SK-N-SH treated with all-trans-retinoic acid at 6 μM for 48 hours (cell line): ENCODE measurements around the gene SLC51B.

Source experiments
- ATAC-seq: fragments of 200-7000 bp; cut with Tn5 transposase; 3 replicates; pipeline ENCODE4 v1.9.1; 2020; ENCODE audit warnings: mild to moderate bottlenecking, moderate library complexity
- ARNTL ChIP-seq: fragments of 450-650 bp; formaldehyde crosslinking; IDR thresholded peaks from 2 replicates; pipeline ENCODE4 v1.5.0; 2020; ENCODE audit warnings: low read depth, mild to moderate bottlenecking, moderate library complexity, borderline replicate concordance
- CREB5 ChIP-seq: fragments of 250-450 bp; sonication (Bioruptor Pico); IDR thresholded peaks from 2 replicates; pipeline ENCODE4 v1.5.1; 2020; ENCODE audit warnings: low read depth, mild to moderate bottlenecking, moderate library complexity
- CSDC2 ChIP-seq: fragments of 250-450 bp; sonication (Bioruptor Pico); IDR thresholded peaks from 2 replicates; pipeline ENCODE4 v1.5.0; 2020; ENCODE audit warnings: mild to moderate bottlenecking, moderate library complexity
- ESRRG ChIP-seq: fragments of 250-450 bp; sonication (Bioruptor Pico); IDR thresholded peaks from 2 replicates; pipeline ENCODE4 v1.6.1; 2021; ENCODE audit warnings: mild to moderate bottlenecking
- GLIS3 ChIP-seq: fragments of 250-450 bp; sonication (Bioruptor Pico); IDR thresholded peaks from 2 replicates; pipeline ENCODE4 v1.5.0; 2020; ENCODE audit warnings: mild to moderate bottlenecking, moderate library complexity
- ISL1 ChIP-seq: fragments of 250-450 bp; sonication (Bioruptor Pico); IDR thresholded peaks from 2 replicates; pipeline ENCODE4 v2.1.2; 2022; ENCODE audit warnings: mild to moderate bottlenecking, moderate library complexity
- OSR1 ChIP-seq: fragments of 250-450 bp; sonication (Bioruptor Pico); IDR thresholded peaks from 2 replicates; pipeline ENCODE4 v1.8.0; 2022; ENCODE audit warnings: moderate library complexity, mild to moderate bottlenecking, inconsistent platforms
- PATZ1 ChIP-seq: fragments of 250-450 bp; sonication (Bioruptor Pico); IDR thresholded peaks from 2 replicates; pipeline ENCODE4 v1.8.0; 2020; ENCODE audit warnings: mild to moderate bottlenecking, moderate library complexity, borderline replicate concordance
- POU6F1 ChIP-seq: fragments of 250-450 bp; sonication (Bioruptor Pico); IDR thresholded peaks from 2 replicates; pipeline ENCODE4 v1.8.0; 2021; ENCODE audit warnings: low read depth, mild to moderate bottlenecking, moderate library complexity, borderline replicate concordance
- PPARA ChIP-seq: fragments of 250-450 bp; sonication (Bioruptor Pico); IDR thresholded peaks from 2 replicates; pipeline ENCODE4 v1.5.0; 2020; ENCODE audit warnings: mild to moderate bottlenecking, borderline replicate concordance
- SNAI2 ChIP-seq: fragments of 250-450 bp; sonication (Bioruptor Pico); IDR thresholded peaks from 2 replicates; pipeline ENCODE4 v1.5.0; 2020; ENCODE audit warnings: mild to moderate bottlenecking, moderate library complexity
- TCF4 ChIP-seq: fragments of 250-450 bp; sonication (Bioruptor Pico); IDR thresholded peaks from 2 replicates; pipeline ENCODE4 v1.8.0; 2021; ENCODE audit warnings: mild to moderate bottlenecking, moderate library complexity, borderline replicate concordance
- TOX ChIP-seq: fragments of 250-450 bp; sonication (Bioruptor Pico); IDR thresholded peaks from 2 replicates; pipeline ENCODE4 v1.8.0; 2021; ENCODE audit warnings: mild to moderate bottlenecking, moderate library complexity, borderline replicate concordance
- TSHZ2 ChIP-seq: fragments of 250-450 bp; sonication (Bioruptor Pico); IDR thresholded peaks from 2 replicates; pipeline ENCODE4 v1.5.0; 2020; ENCODE audit warnings: mild to moderate bottlenecking, moderate library complexity
- ZC3H10 ChIP-seq: fragments of 250-450 bp; sonication (Bioruptor Pico); IDR thresholded peaks from 2 replicates; pipeline ENCODE4 v1.5.1; 2021; ENCODE audit warnings: mild to moderate bottlenecking, moderate library complexity
- ZFP3 ChIP-seq: fragments of 250-450 bp; sonication (Bioruptor Pico); IDR thresholded peaks from 2 replicates; pipeline ENCODE4 v1.5.0; 2020; ENCODE audit warnings: mild to moderate bottlenecking, moderate library complexity
- ZFP30 ChIP-seq: fragments of 450-650 bp; formaldehyde crosslinking; IDR thresholded peaks from 2 replicates; pipeline ENCODE4 v1.5.0; 2022; ENCODE audit warnings: mild to moderate bottlenecking, moderate library complexity
- ZNF565 ChIP-seq: fragments of 450-650 bp; formaldehyde crosslinking; conservative IDR thresholded peaks from 2 replicates; pipeline ENCODE4 v1.5.0; 2020; ENCODE audit warnings: low read depth, mild to moderate bottlenecking, moderate library complexity
- ZNF70 ChIP-seq: fragments of 450-650 bp; formaldehyde crosslinking; IDR thresholded peaks from 2 replicates; pipeline ENCODE4 v1.5.0; 2020; ENCODE audit warnings: mild to moderate bottlenecking, moderate library complexity
- ZNF8 ChIP-seq: fragments of 450-650 bp; formaldehyde crosslinking; IDR thresholded peaks from 2 replicates; pipeline ENCODE4 v1.5.0; 2020; ENCODE audit warnings: mild to moderate bottlenecking, moderate library complexity

The SLC51B gene

GRCh38 chr15:65094294-65094995 is 49.3 kb downstream of the SLC51B start:
- TF ChIP-seq TSHZ2: no peak
- no peak for TF ChIP-seq ZFP30 (CRISPR knock-in tag)
- TF ChIP-seq CSDC2 (CRISPR knock-in tag): no peak
- no peak for TF ChIP-seq ISL1
- no peak for TF ChIP-seq CREB5
- TF ChIP-seq POU6F1 (CRISPR knock-in tag): no peak
- TF ChIP-seq ARNTL (CRISPR knock-in tag): no peak
- no peak for TF ChIP-seq ZC3H10
- TF ChIP-seq ZNF8 (CRISPR knock-in tag): no peak
- no peak for TF ChIP-seq ZNF70 (CRISPR knock-in tag)
- no peak for TF ChIP-seq SNAI2 (CRISPR knock-in tag)
- no peak; the same call in 2 of the 3 replicates for ATAC-seq

- no peak for ATAC-seq
- TF ChIP-seq SNAI2 (CRISPR knock-in tag) (no peak), ZNF565 (CRISPR knock-in tag) (no peak), ZNF8 (CRISPR knock-in tag) (no peak), OSR1 (CRISPR knock-in tag) (no peak), POU6F1 (CRISPR knock-in tag) (no peak), CREB5 (no peak), TCF4 (CRISPR knock-in tag) (no peak), PPARA (CRISPR knock-in tag) (no peak), ESRRG (CRISPR knock-in tag) (no peak), ZFP3 (CRISPR knock-in tag) (no peak), TOX (CRISPR knock-in tag) (no peak), ISL1 (no peak), PATZ1 (CRISPR knock-in tag) (no peak), ZNF70 (CRISPR knock-in tag) (no peak), GLIS3 (CRISPR knock-in tag) (no peak)
- TF ChIP-seq, all 23 proteins: peak for 0
Measured at GRCh38 chr15:65095011-65095746, 50.0 kb downstream of the SLC51B start.
